NCI-H460 (cell line): ENCODE data around the gene TMEM37. TPM values are rescaled to one million over a fixed set of nuclear protein-coding genes. Genes with fewer than 3 reads are reported as not detected.

Experiments
- DNase-seq: peaks from one replicate; pipeline ENCODE4 v3.0.0-alpha.2; 2016; ENCODE audit warnings: low read depth; ENCODE audit errors: extremely low read depth
- total RNA-seq: library from RNA; depleted of rRNA; stranded (reverse); fragments of >200 nt; shearing (Covaris generic); gene quantifications from 2 replicates; pipeline ENCODE4 v1.2.3, GENCODE V29; 2014

TMEM37 gene
- total RNA-seq, 1 experiment from 2014 or later: 2.5 TPM

DNA sequence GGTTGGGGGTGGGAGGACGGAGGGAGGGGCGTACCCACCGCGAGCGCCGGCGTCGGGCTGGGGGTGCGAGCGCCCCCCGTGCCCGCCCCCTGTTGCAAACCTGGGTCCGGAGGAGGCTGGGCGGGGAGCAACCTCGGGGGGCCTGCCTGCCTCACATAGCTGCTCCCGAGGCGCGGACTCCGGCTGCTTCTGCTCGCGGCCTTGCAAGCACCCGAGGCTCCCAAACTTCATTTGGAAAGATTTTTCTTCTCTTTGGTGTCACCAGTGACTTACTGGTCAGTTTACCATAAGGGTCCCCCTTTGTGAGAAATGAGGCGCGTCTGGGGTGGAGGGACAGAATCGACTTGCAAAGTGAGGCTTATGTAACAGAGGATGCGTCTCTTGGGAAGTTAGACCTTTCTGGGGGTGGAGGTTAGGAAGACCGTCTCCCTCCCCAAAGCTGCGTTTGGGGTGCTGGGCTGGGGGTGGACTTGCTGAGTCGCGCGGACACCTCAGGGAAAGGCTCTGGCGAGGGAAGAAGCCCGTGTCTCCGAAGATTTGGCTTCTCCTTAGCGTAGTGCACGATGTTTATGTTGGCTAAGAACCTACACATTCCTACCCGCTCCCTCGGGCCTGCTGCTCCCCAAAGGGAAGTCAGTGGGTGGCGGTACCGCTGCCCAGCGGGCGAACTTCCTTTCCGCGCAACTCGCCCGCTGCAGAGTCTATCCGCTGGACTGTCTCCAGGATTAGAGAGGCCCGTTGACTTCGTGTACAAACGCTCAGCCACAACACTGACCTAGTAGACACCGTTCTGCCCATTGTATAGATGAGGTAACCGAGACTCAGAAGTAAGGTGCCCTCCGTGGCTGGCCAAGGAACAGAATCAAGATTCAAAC lies 559 bp downstream of the TMEM37 start:
- peak; percentile 50 for DNase-seq

GRCh38 chr2:119432851-119433522 lies 1.3 kb downstream of the TMEM37 start:
- no peak for DNase-seq

GRCh38 chr2:119433636-119434327 lies 2.1 kb downstream of the TMEM37 start:
- no peak for DNase-seq

DNA sequence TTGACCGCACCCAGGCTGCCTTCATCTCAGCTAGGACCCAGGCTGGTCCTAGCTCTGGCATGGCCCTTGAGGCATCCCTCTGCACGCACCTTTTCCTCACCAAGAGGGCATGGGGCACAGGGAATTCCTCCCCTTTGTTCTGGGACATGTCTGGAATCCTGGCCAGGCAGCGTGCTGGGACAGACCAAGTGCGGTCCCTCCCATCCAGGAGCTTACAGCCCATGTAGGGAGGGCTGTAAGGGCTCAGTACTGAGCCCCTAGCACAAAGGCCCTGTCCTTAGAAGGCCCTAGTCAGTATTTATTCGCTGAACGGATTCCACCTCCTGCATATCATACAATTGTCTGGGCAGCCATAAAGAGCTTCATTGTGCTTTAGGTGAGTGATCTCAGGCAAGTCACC lies 3.0 kb downstream of the TMEM37 start:
- DNase-seq: no peak

- DNase-seq: no peak
Measured at GRCh38 chr2:119435081-119435952, 3.7 kb downstream of the TMEM37 start.

GRCh38 chr2:119435953-119436297 lies 4.3 kb downstream of the TMEM37 start:
- no peak for DNase-seq

DNA sequence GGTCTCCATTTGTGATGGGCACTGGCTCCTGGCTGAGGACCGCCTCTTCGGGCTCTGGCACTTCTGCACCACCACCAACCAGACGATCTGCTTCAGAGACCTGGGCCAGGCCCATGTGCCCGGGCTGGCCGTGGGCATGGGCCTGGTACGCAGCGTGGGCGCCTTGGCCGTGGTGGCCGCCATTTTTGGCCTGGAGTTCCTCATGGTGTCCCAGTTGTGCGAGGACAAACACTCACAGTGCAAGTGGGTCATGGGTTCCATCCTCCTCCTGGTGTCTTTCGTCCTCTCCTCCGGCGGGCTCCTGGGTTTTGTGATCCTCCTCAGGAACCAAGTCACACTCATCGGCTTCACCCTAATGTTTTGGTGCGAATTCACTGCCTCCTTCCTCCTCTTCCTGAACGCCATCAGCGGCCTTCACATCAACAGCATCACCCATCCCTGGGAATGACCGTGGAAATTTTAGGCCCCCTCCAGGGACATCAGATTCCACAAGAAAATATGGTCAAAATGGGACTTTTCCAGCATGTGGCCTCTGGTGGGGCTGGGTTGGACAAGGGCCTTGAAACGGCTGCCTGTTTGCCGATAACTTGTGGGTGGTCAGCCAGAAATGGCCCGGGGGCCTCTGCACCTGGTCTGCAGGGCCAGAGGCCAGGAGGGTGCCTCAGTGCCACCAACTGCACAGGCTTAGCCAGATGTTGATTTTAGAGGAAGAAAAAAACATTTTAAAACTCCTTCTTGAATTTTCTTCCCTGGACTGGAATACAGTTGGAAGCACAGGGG lies 5.5 kb downstream of the TMEM37 start:
- no peak for DNase-seq

DNA sequence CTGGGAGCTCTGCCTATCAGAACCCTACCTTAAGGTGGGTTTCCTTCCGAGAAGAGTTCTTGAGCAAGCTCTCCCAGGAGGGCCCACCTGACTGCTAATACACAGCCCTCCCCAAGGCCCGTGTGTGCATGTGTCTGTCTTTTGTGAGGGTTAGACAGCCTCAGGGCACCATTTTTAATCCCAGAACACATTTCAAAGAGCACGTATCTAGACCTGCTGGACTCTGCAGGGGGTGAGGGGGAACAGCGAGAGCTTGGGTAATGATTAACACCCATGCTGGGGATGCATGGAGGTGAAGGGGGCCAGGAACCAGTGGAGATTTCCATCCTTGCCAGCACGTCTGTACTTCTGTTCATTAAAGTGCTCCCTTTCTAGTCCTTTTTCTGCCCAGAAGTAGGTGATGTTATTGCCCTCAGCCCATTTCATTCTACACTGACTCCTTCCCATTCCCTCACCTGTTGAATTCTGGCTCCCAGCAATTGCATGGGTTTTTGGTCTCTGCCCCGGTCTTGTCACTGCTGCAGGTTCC lies 6.5 kb downstream of the TMEM37 start:
- DNase-seq: no peak

DNA sequence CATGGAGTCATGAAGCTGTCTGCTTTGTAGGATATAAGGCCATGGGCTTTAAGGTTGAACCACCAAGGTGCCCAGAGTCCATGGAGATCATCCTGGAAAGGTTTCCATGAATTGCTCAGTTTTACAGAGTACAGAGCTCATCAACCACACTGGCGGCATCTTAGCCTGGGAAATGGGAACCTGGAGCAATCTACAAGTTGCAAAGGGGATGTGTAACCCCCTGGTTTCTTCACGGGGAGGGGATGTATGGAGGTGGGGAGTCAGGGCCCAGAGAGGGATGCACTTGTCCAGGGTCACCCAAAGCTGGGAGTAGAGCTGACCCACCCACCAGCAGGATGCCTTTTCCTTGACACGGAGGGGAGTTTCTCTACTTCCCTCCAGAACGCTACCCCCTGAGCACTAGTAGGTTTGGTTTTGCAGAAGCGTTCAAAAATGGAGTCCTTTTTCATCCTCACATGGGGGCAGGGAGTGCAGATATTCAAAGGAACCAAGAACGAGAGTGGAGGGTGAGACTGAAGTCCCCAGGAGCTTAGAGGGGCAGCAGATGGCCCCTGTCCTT lies 7.2 kb downstream of the TMEM37 start:
- DNase-seq: no peak

DNA sequence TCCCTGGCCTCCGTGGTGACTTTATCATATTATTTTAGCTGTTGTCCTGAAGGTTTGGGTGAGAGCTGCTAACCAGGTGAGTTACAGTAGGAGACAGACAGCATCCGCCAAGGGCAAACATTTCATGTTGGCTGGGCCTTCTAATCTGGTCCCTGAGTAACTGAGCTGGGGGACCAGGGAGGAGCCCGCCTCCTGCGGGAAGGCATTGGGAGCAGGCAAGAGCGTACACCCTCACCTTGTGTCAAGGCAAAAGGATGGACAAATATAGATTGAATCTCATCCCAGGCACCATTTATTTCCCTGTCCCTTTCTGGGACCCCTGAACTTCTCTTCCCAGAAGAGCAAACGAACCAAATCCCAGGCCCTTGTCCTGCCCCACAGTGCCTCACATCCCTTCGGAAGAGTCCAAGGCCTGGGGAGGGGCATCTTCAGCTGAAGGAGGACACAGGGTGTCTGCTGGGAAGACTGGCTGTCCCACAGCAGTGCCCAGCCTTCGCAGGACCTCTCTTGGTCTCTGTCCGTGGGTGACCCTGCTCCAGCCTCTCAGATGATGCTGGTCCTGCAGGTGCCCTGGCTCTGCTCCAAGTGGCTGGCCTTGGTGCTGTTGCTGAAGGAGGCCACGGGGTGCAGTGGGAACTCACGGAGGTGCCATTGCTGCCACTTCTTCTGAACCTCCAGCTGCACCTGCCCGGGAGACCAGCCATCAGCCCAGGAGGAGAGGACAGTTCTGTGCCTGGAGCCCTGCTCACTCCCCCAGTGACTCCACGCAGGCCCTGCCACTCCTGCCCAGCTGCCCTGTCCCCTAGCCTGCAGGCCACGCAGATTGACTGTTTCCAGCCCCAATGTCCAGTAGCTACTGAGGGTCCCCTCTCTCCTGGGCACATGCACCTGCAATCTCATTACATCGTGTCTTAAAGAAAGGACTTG lies 8.2 kb downstream of the TMEM37 start:
- no peak for DNase-seq

DNA sequence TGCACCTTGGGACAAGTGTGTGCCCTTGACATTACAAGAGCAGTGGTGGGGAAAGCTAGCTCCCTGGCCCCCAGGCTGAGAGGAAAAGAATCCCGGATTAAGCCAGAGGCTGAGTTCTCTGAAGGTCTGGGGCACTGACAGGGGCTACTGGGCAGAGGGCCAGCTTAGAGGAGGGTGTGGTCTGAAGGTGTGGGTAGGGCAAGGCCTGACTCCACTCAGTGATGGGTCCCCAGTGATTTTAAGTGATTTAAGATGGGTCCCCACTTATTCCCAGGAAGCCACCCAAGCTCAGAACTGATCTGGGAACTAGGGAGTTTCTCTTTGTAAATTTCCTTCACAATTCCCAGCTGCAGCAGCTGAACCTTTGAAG lies 8.8 kb downstream of the TMEM37 start:
- no peak for DNase-seq

- no peak for DNase-seq
Measured at GRCh38 chr2:119440873-119441272, 9.2 kb downstream of the TMEM37 start.

GRCh38 chr2:119441376-119442225 lies 9.9 kb downstream of the TMEM37 start:
- no peak for DNase-seq

GRCh38 chr2:119442226-119442619 lies 10.6 kb downstream of the TMEM37 start:
- DNase-seq: no peak

DNA sequence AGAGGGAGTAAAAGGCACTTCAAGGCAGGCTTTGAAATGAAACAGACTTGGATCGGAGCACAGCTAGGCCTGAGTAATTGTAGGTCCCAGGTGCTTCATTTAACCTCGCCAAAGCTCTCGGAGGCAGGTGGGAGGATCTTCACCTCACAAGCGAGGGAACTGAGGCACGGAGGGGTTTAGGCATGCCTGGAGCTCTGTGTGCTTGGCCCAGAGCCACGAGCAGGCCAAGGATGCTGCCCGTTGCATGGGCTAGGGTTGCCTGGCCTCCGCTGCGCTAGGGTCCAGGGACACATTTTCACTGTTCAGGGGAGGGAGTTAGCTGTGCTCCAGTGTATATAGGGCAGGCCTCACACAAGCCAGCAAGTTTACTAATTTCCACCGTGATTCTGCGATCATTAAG lies 11.2 kb downstream of the TMEM37 start:
- DNase-seq: no peak

DNA sequence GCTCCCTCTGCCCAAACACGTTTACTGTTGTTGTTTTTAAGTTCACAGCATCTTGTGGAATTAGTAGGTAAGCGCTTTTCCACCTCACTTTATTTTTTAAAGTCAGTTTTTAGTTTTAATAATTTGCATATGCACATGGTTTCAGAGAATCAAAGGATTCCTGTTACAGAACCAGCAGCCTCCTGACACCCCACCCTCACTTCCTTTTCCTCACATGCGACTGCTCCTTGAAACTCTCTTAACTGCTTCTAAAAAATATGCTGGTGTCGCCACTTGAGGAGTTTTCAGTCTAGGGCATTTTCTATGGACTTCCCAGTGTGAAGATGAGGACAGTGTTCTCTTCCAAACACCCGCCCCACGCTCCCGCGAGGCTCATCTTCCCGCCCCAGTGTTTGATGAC lies 14.4 kb downstream of the TMEM37 start:
- no peak for DNase-seq

DNA sequence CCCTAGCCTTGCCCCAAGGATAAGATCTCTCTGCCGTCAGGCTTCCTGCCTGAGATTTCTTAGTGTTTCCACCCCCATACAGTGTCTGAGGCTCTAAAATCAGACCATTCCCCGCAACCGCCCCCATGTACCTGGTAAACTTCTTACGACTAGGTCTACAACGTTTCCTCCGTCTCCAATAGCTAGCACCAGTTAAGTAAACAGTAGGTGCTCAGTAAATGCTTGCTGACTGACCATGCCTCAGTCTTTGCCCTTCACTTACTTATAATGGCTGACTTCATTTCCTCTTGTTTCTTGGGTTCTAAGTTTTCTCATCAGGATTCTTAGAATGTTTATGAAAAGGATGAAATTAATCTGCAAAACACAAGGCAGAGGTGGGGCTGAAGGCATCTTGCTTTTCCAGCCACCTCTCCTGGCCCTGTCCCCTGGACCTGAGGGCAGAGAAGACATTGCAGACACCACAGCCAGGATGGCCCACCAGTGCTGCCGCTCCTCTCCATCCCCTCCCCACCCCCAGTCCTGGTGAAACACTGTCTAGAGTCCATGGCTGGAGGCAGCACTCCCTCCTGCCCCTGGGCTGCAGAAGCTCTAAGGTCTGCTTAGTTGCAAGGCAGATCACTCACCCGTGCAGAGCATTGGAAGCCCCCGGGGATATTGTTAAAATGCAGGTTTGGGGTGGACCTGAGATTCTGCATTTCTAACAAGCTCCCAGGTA lies 16.9 kb downstream of the TMEM37 start:
- DNase-seq: no peak
